GM18499 (cell line): ENCODE results near the gene MTPN.

Experiments used
- ATAC-seq: cut with Tn5 transposase; IDR thresholded peaks from one replicate; pipeline ENCODE4 v1.9.1; 2021; ENCODE audit warnings: moderate number of reproducible peaks; ENCODE audit not compliant: insufficient read depth, unreplicated experiment

Gene MTPN

GRCh38 chr7:135899458-135900064 is 77.6 kb downstream of the MTPN start:
- no peak for ATAC-seq

GRCh38 chr7:135898226-135898625 is 78.9 kb downstream of the MTPN start:
- ATAC-seq, result no peak

- ATAC-seq, result no peak
Measured at GRCh38 chr7:135894816-135895215, 82.3 kb downstream of the MTPN start.

- no peak for ATAC-seq
Measured at GRCh38 chr7:135889823-135890222, 87.3 kb downstream of the MTPN start.

- ATAC-seq, result no peak
Measured at GRCh38 chr7:135888740-135889139, 88.4 kb downstream of the MTPN start.

GRCh38 chr7:135886345-135887132 is 90.6 kb downstream of the MTPN start:
- no peak for ATAC-seq

GRCh38 chr7:135884495-135885232 is 92.5 kb downstream of the MTPN start:
- no peak for ATAC-seq

- ATAC-seq, result no peak
Measured at GRCh38 chr7:135879233-135879632, 97.9 kb downstream of the MTPN start.

- no peak for ATAC-seq
Measured at GRCh38 chr7:135878284-135878683, 98.9 kb downstream of the MTPN start.

GRCh38 chr7:135877805-135878204 is 99.4 kb downstream of the MTPN start:
- ATAC-seq, result peak; percentile 91
